K562 (cell line): Measurements from ENCODE around the gene SKOR1. TPM values are rescaled to one million over a fixed set of nuclear protein-coding genes. Genes with fewer than 3 reads are reported as not detected.

Experiments
- CTBP1 ChIP-seq: fragments of 450-650 bp; IDR thresholded peaks from 2 replicates; pipeline ENCODE4 v1.6.1; 2016; ENCODE audit warnings: borderline replicate concordance
- DIDO1 ChIP-seq: fragments of 450-650 bp; IDR thresholded peaks from 2 replicates; pipeline ENCODE4 v1.6.1; 2016; ENCODE audit warnings: low read depth, missing biosample characterization, missing genetic modification characterization
- E2F3 ChIP-seq: fragments of 250-450 bp; sonication (Bioruptor Pico); IDR thresholded peaks from 2 replicates; pipeline ENCODE4 v1.4.0; 2020; ENCODE audit warnings: mild to moderate bottlenecking
- GTF2E2 ChIP-seq: fragments of 200-800 bp; sonication (Bioruptor generic); IDR thresholded peaks from 2 replicates; pipeline ENCODE4 v1.6.1; 2016; ENCODE audit warnings: missing genetic modification characterization, missing compliant biosample characterization
- MAFK ChIP-seq: IDR thresholded peaks from 2 replicates; pipeline ENCODE4 v1.6.1; 2011; ENCODE audit warnings: low read length, improper control_type of control experiment
- MEF2A ChIP-seq: IDR thresholded peaks from 2 replicates; pipeline ENCODE4 v1.6.1; 2011; ENCODE audit warnings: low read depth, mild to moderate bottlenecking, low read length, moderate library complexity; ENCODE audit not compliant: control insufficient read depth
- RCOR1 ChIP-seq, 2 experiments: IDR thresholded peaks; 2 replicates each; pipeline ENCODE4 v1.6.1; 2012; ENCODE audit warnings: low read depth in 2 of 2, low read length in 2 of 2, borderline replicate concordance in 1 of 2, improper control_type of control experiment in 1 of 2
- SREBF2 ChIP-seq: sonication (generic); formaldehyde crosslinking; IDR thresholded peaks from 2 replicates; pipeline ENCODE4 v1.4.0; 2020; ENCODE audit warnings: mild to moderate bottlenecking, missing genetic modification reagents
- TEAD1 ChIP-seq, 2 experiments: fragments of 450-650 bp in 1 of 2; sonication (generic) in 1 of 2; formaldehyde crosslinking; IDR thresholded peaks; 2 replicates each; pipeline versions ENCODE4 v1.4.0 to v1.8.0; 2020 to 2022; ENCODE audit warnings: mild to moderate bottlenecking in 2 of 2, missing genetic modification reagents in 1 of 2
- THAP7 ChIP-seq: fragments of 250-450 bp; sonication (Bioruptor Pico); IDR thresholded peaks from 2 replicates; pipeline ENCODE4 v1.5.0; 2021
- ZNF644 ChIP-seq: fragments of 200-800 bp; sonication (Bioruptor generic); IDR thresholded peaks from 2 replicates; pipeline ENCODE4 v1.6.1; 2016; ENCODE audit warnings: low read depth, missing genetic modification characterization, missing compliant biosample characterization
- polyA plus RNA-seq, 8 experiments: library from polyadenylated mRNA; depleted of rRNA in 4 of 8; stranded (reverse) in 5 of 8; unstranded in 3 of 8; fragments of >200 nt; fragmentation: Nextera tagmentation in 2 of 8; fragmentation: Illumina TruSeq in 1 of 8; extraction: Ambion mirVana in 2 of 8; extraction: Trizol in 1 of 8; gene quantifications; 2 replicates each; pipeline versions ENCODE4 v1.2.1 to v1.2.3, GENCODE V29; 2011 to 2014; ENCODE audit warnings: inconsistent platforms in 1 of 8, missing spikeins in 1 of 8
- total RNA-seq, 7 experiments: library from RNA; depleted of rRNA in 6 of 7; stranded (reverse); fragments of >200 nt in 6 of 7; fragmentation: Illumina TruSeq in 2 of 7; extraction: Trizol in 2 of 7; gene quantifications; 2 replicates each; pipeline versions ENCODE4 v1.2.1 to v1.2.3, GENCODE V29; 2011 to 2021; ENCODE audit warnings: low replicate concordance in 1 of 7
- TF ChIP-seq, protein P1 (sequence below): fragments of 450-650 bp; IDR thresholded peaks from 2 replicates; pipeline ENCODE4 v1.7.0; 2016; ENCODE audit warnings: borderline replicate concordance
- TF ChIP-seq, protein P2 (sequence below): fragments of 450-650 bp; formaldehyde crosslinking; IDR thresholded peaks from 2 replicates; pipeline ENCODE4 v1.4.0; 2022; ENCODE audit warnings: missing genetic modification characterization
- TF ChIP-seq, protein P3 (sequence below), 2 experiments: fragments of 450-650 bp in 1 of 2; sonication (generic) in 1 of 2; formaldehyde crosslinking in 1 of 2; IDR thresholded peaks in 1 of 2; conservative IDR thresholded peaks in 1 of 2; 2 replicates each; pipeline versions ENCODE4 v1.6.1 to v1.8.1; 2016 to 2023; ENCODE audit warnings: mild to moderate bottlenecking in 2 of 2, moderate library complexity in 2 of 2, inconsistent platforms in 1 of 2, missing genetic modification reagents in 1 of 2

The SKOR1 gene
- total and polyA plus RNA-seq, 9 of the 15 experiments (the other 6 are each of a cell fraction or from before 2014, with no cell fraction given) = 0.04 to 0.41 (median 0.09) TPM; not detected in 3

DNA sequence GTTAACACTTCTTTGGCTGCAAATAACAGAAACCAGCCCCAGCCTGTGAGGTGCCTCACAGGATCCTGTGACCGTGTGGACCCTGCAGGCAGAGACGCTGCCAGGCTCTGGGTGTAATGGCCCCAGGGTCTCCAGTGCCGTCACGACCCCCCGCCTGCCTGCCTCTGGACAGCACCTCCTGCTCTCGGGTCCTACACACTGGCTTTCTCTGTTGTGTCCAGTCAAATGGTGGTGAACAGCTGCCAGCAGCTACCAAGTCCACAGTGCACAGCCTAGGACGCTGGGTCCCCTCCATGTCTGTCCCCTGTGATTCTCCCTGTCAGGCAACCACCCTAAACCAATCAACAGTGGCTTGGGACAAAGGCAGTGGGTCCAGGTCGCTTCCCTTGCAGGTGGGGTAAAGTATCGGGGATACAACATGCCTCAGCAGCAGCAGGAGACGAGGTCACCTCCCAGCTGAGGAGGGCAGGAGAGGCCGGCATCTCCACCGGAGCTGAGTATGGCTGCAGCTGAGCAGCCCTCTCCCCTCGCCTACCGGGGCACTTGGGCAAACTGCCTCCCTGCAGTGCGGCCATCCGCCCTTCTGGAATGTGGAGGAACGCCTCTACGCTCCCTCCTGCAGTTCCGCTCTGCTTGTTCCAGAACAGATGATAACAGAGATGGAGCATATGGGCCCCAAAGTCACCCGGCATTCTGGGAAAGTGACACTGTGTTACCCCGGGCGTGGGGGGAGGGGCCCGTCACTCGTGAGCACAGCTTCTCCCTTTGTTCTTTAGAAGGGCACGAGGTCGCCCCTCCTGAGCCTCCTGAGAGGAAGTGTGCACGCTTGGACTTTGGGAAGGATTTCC is 21.1 kb upstream of the SKOR1 start (continued):
- TF ChIP-seq, protein P1, sequence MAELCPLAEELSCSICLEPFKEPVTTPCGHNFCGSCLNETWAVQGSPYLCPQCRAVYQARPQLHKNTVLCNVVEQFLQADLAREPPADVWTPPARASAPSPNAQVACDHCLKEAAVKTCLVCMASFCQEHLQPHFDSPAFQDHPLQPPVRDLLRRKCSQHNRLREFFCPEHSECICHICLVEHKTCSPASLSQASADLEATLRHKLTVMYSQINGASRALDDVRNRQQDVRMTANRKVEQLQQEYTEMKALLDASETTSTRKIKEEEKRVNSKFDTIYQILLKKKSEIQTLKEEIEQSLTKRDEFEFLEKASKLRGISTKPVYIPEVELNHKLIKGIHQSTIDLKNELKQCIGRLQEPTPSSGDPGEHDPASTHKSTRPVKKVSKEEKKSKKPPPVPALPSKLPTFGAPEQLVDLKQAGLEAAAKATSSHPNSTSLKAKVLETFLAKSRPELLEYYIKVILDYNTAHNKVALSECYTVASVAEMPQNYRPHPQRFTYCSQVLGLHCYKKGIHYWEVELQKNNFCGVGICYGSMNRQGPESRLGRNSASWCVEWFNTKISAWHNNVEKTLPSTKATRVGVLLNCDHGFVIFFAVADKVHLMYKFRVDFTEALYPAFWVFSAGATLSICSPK = no peak
- TF ChIP-seq, protein P2, sequence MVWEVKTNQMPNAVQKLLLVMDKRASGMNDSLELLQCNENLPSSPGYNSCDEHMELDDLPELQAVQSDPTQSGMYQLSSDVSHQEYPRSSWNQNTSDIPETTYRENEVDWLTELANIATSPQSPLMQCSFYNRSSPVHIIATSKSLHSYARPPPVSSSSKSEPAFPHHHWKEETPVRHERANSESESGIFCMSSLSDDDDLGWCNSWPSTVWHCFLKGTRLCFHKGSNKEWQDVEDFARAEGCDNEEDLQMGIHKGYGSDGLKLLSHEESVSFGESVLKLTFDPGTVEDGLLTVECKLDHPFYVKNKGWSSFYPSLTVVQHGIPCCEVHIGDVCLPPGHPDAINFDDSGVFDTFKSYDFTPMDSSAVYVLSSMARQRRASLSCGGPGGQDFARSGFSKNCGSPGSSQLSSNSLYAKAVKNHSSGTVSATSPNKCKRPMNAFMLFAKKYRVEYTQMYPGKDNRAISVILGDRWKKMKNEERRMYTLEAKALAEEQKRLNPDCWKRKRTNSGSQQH (CRISPR knock-in tag) = no peak
- TF ChIP-seq MEF2A = no peak
- no peak for TF ChIP-seq TEAD1 (CRISPR knock-in tag; IDR thresholded peaks at IDR 0.05)
- TF ChIP-seq, protein P3, sequence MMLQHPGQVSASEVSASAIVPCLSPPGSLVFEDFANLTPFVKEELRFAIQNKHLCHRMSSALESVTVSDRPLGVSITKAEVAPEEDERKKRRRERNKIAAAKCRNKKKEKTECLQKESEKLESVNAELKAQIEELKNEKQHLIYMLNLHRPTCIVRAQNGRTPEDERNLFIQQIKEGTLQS (IDR thresholded peaks at IDR 0.05) = no peak
- TF ChIP-seq, protein P3 (CRISPR knock-in tag; conservative IDR thresholded peaks at IDR 0.05) = no peak
- TF ChIP-seq THAP7 = no peak
- TF ChIP-seq E2F3 (CRISPR knock-in tag) = no peak
- no peak for TF ChIP-seq GTF2E2 (tag)
- TF ChIP-seq ZNF644 (tag) = no peak
- TF ChIP-seq CTBP1 = peak; percentile 28; the same call in 1 of the 2 replicates
- no peak for TF ChIP-seq RCOR1 (IDR thresholded peaks at IDR 0.05; ENCODE audit: borderline replicate concordance in 1 of 2, low read depth in 2 of 2, low read length in 2 of 2)
- no peak for TF ChIP-seq DIDO1 (tag)
- no peak for TF ChIP-seq SREBF2 (CRISPR knock-in tag)
- no peak for TF ChIP-seq MAFK
